GM21447 (cell line): ENCODE results near the gene SCFD1.
A peak's percentile ranks its signal among the peaks of the same experiment; 100 is the strongest.
"Not testable (repeated sequence)": the region's sequence is repeated elsewhere in the genome, so short reads cannot be mapped to it uniquely, and the experiment has no call there.

Source experiments
- ATAC-seq: cut with Tn5 transposase; IDR thresholded peaks from one replicate; pipeline ENCODE4 v1.9.1; 2021; ENCODE audit not compliant: unreplicated experiment

The SCFD1 gene

DNA sequence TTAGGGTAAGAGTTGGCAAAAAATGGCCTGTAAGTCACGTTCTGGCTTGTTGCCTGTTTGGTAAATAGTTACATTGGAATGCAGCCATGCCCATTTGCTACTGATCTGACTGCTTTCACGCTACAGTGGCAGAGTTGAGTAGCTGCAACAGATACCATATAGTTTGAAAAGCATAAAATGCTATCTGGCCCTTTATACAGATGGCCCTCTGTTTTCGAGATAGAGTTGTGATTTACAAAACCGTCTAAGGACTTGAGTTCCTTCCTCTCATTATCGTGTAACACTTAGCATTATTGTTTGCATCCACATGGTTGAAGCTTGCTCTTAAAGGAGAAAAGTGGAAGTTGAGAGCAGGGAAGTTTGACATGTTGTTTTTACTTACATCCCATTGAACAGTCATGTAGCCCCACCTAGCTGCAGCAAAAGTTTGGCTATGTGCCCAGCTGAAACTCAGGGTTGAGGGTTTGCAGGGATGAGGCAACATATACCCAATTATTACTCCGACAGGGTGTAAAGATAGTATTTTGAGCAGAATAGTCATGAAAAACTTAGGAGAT is 11.3 kb upstream of the SCFD1 start:
- ATAC-seq, result no peak

- no peak for ATAC-seq
Measured at GRCh38 chr14:30614155-30614554, 8.0 kb upstream of the SCFD1 start.

DNA sequence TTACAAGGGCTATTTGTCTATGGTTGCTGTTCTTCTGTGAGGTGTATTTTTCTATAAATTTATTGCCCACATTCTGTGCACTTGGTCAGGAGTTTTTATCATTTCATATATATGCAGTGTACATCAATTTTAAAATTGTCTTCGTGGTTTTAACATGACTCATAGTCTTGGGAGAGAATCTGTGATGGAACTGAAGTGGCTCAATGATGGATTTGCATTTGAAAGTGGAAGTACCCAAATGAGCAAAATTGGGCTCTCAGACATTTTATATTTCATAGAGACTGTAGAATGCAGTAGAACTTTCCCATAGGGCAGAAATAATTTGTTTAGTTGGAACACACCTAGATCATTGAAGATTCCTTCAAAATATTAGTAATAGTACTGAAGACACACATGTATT is 1.9 kb upstream of the SCFD1 start:
- ATAC-seq, result peak; percentile 37

DNA sequence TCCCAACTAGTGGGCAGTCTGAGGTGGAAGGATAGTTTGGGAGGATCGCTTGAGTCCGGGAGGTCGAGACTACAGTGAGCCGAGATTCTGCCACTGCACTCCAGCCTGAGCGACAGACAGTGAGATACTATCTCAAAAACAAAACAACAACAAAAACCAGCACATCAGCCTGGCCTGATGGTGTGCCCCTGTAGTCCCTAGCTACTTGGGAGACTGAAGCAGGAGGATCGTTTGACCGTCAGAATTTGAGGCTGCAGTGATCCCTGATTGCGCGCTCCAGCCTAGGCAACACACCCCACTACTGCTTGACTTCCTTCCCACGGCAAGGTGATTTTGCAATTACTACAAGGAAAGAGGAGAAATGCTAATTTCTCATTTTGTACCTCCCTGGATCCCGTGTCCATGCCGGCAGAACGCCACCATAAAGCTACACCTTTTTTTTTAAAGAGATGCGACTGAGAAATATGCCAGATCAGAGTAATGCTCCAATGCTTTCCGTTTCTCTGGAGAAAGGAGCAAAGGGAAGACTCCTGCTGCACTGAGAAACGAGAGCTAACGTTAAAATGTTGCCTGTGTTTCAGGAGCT is 672 bp upstream of the SCFD1 start:
- peak; percentile 0 for ATAC-seq

GRCh38 chr14:30623412-30624131 is 1.5 kb downstream of the SCFD1 start:
- no peak for ATAC-seq

DNA sequence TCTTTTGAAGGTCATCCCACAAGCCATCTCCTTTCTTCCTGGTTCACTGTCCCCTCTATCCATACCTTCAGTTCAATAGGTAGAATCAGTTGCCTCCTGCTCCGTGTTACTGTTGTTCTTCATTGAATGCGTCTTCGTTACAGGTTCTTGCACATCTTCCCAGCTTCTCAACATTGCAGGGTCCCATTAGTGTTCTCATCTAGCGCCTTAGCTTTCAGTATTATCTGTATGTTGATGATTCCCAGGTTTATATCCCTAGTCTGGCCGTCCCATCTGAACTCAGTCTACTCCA is 2.0 kb downstream of the SCFD1 start:
- ATAC-seq, result no peak

GRCh38 chr14:30625533-30625932 is 3.4 kb downstream of the SCFD1 start:
- no peak for ATAC-seq

DNA sequence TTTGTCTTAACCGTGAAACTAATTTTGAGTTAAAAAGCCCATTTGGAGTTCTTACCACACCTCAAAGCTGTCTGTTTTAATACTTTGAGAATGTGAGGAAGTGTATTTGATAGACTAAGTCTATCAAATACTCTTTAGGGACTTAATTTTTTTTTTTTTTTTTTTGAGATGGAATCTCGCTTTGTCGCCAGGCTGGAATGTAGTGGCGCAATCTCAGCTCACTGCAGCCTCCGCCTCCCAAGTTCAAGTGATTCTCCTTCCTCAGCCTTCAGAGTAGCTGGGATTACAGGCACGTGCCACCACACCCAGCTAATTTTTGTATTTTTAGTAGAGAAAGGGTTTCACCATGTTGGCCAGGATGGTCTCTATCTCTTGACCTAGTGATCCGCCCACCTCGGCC is 7.3 kb downstream of the SCFD1 start:
- not testable (repeated sequence) for ATAC-seq

GRCh38 chr14:30630248-30630647 is 8.1 kb downstream of the SCFD1 start:
- no peak for ATAC-seq

DNA sequence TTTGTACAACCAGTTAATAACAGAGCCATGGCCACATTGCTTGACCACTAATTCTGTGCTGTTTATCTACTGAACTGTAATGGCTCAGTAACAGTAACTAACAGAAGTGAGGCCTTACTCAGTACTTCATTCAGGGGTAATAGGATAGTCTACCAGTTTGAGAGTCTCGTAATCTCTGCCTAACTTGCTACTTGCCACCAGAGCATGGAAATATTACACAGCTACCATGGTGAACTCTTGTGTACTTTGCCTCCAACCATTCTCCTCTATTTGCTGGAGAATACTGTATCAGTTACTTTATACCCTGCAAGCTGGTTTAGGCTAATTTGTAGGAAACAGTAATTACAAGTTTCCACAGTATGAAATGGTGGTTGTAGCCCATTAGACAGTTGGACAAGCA is 10.6 kb downstream of the SCFD1 start:
- ATAC-seq, result no peak

GRCh38 chr14:30638926-30639325 is 16.8 kb downstream of the SCFD1 start:
- no peak for ATAC-seq

DNA sequence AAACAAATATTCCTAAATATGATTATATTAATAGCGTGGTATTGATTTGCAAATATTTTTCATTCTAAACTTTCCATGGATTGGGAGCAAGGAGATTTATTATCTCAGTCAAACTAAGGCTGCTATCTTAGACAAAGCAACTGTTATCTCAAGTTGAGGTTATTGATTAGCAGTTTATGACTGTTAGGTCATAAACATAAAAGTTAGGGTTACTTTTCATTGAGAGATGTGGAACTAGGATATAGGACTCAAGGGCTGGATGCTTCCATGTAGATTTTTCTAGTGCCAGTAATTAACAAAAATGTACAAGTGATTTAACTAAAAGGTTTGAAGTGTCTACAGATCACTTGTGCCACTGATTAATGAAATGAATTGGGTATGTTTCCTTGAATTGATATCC is 19.1 kb downstream of the SCFD1 start:
- ATAC-seq, result no peak

DNA sequence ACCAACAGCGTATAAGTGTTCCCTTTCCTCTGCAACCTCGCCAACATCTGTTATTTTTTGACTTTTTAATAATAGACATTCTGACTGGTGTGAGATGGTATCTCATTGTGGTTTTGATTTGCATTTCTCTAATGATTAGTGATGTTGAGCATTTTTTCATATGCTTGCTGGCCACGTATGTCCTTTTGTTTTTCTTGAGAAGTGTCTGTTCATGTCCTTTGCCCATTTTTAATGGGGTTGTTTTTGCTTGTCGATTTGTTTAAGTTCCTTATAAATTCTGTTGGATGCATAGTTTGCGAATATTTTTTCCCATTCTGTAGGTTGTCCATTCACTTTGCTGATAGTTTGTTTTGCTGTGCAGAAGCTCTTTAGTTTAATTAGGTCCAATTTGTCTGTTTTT is 22.3 kb downstream of the SCFD1 start:
- not testable (repeated sequence) for ATAC-seq

- no peak for ATAC-seq
Measured at GRCh38 chr14:30645600-30645999, 23.5 kb downstream of the SCFD1 start.

DNA sequence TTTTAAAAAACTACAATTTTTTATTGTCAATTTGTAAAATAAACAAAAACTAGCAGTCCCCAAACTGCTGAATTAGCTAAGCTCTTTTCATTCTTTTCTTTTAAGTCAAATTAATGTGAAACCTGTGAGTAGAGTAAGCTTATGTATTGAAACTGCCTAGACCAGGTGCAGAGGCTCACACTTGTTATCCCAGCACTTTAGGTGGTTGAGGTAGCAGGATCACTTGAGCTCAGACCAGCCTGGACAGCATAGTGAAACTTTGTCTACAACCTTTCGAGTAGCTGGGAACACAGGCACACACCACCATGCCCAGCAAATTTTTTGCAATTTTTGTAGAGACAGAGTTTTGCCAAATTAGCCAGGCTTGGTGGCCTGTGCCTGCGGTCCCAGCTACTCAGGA is 26.4 kb downstream of the SCFD1 start:
- no peak for ATAC-seq

GRCh38 chr14:30651937-30652336 is 29.8 kb downstream of the SCFD1 start:
- ATAC-seq, result no peak

GRCh38 chr14:30655124-30655523 is 33.0 kb downstream of the SCFD1 start:
- no peak for ATAC-seq

- no peak for ATAC-seq
Measured at GRCh38 chr14:30655658-30656057, 33.5 kb downstream of the SCFD1 start.

DNA sequence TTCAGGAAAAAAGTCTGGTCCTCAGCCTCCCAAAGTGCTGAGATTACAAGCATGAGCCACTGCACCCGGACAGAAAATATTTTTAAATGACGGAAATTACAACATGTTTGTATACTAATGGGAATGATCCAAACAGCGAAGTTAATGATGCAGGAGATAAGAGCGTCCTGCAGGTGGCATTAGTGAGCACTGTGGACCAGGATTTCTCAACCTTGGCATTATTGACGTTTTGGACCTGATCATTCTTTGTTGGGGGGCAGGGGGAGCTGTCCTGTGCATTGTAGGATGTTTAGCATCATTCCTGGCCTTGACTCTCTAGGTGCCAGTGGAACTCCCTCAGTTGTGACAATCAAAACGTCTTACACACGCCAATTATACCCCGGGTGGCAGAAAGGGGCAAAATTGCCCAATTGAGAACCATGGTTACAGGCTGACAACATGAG is 34.1 kb downstream of the SCFD1 start:
- ATAC-seq, result no peak

DNA sequence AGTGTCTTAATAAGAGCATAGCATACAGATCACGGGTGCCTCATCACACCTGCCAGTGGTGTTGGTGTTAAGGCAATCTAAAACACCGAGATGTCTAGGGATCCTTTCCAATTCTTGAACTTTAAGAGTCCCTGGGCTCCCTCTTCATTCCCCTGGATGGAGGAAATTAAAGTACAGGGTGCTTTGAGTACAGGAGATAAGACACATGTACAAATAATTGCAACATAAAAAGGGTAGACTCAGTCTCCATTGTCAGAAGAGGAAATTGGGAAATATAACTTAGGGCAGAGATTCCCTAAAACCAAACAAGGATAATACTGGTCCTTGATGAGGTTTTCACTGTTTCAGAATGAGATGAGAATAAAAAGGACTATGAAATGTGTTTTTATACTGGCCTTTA is 34.9 kb downstream of the SCFD1 start:
- ATAC-seq, result no peak

GRCh38 chr14:30657606-30658163 is 35.6 kb downstream of the SCFD1 start:
- ATAC-seq, result no peak

DNA sequence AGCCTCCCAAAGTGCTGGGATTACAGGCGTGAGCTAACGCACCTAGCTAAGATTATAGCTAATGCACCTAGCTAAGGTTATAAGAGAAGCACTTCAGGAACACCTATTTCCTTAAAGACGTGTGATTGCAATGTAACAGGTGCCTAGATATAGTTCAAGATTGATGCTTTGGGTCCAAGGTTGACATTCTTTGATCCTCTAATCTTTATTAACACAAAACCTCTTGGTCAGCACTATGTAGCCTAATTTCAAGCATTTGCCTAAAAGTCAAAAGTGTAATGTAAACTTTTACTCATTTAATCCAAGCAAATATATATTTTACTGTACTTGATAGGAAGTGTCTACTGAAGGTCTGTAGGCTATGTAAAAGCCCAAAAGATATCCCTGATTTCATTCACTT is 36.5 kb downstream of the SCFD1 start:
- ATAC-seq, result no peak

DNA sequence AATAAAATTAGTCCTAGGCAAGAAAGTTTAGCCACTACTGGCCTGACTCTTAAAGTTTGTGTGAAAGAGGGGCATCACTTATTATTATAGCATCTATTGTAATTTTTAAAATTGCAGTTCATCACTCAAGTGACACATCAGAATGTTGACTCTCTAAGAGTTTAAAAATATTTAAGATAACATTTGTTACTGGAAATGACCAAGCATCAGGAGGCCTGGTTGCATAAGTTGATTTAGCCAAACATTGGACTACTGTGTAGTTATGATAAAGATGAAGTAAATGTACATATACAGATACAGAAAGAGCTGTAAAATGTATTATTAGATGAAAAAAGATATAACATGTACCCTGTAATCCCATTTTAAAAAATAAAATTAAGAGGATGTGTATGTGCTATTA is 47.5 kb downstream of the SCFD1 start:
- ATAC-seq, result no peak
